Activated effector memory CD4-positive, alpha-beta T cell treated with anti-CD3 and anti-CD28 coated beads, Interleukin-2, amount 50 U/mL, for 16 hours (primary cell): ENCODE measurements around the gene TBX21.

Source experiments
- DNase-seq: peaks from one replicate; pipeline ENCODE4 v3.0.0-alpha.2; 2020

TBX21 gene

GRCh38 chr17:47733047-47733673 is at the start of gene TBX21:
TBX21 (plus strand) TSS chr17:47733236; CDS start chr17:47733455, 219 bp downstream.
- DNase-seq: peak; percentile 96

DNA sequence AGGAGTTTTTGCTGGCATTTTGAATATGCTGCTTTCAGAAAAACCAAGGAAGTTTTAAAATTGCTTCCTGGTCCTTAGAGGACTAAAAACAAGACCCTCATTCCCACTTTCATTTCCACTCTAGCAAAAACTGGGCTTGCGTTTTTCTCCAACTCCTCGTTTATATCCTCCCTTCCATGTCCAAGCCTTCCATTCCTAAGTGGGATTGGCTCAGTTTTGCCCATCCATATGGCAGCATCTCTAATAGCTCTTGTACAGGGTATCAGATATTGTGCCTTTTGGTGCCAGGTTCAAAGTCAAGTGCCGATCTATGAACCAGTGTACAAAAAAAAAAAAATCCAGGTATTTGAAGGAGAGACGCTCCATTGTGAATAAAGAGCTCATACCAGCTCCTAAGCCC is 49.0 kb upstream of the TBX21 start:
- DNase-seq: no peak

GRCh38 chr17:47684535-47685193 is 48.4 kb upstream of the TBX21 start:
- no peak for DNase-seq

DNA sequence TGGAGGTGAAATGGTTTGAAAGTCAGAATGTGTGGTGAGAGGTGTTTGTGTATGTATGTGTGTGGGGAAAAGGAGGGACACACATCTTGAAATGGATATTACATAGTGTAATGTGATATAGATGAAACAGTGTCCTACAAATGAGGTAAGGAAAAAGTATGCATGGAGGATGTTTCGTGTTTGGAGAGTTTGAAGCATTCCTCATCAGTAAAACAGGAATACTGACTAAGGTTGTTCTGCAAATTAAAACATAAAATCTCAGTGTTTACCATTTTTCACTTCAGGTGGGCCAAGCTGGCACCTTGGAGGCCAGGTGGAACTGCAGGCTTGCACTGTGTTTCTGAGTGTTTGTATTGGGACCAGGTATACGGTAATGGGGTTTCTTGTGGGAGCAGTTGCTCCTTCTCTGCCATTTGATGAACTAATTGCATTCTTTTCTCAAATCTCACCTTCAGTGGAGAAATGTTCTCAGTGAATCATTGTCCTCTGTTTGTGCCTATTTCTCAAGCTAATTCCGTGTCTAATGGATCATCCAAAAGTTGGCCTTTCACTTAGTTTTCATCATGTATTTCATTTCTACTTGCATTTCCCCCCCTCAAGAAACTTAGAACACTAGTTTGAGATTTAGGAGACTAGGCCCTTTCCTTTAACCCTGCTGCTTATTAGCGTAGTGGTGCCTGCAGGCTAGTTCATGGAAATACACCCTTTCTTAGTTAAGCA is 47.3 kb upstream of the TBX21 start:
- no peak for DNase-seq

- DNase-seq: no peak
Observed at GRCh38 chr17:47686276-47686635, 46.8 kb upstream of the TBX21 start.

GRCh38 chr17:47686664-47687327 is 46.2 kb upstream of the TBX21 start:
- peak; percentile 10 for DNase-seq

DNA sequence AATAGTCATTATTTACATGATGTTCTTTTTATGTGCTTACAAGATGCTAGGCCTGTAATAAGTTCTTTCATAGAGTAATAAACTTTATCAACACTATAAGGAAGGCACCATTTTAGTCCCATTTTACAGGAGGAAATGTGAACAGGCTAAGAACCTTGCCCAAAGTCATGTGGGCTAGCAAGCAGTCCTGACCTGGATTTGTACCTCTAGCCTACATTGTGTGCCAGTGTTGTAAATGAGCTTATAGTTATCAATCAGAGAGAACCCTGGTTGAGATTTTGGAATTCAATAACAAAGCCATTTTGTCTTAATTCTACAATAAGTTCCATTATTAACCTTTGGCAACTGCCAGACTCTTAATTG is 45.7 kb upstream of the TBX21 start:
- no peak for DNase-seq

DNA sequence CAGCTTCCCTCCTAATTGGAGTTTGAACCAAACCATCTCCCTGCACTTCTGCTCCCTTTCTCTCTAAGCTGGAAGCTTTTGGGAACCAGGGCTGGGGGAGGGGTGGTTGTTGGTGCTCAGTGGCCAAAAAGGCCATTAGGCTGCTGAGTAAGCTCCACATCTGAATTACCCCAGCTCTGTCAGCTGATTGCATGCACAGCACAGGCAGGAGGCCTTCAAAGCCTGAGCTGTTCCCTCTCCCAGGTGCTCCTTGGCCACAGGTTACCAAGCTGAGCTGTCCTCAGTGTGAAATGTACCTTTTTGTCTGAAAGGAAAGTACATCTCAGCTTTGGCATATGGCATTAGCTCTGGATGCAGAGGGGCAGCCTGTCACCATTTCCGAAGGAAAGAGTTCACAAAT is 45.3 kb upstream of the TBX21 start:
- peak; percentile 41 for DNase-seq

DNA sequence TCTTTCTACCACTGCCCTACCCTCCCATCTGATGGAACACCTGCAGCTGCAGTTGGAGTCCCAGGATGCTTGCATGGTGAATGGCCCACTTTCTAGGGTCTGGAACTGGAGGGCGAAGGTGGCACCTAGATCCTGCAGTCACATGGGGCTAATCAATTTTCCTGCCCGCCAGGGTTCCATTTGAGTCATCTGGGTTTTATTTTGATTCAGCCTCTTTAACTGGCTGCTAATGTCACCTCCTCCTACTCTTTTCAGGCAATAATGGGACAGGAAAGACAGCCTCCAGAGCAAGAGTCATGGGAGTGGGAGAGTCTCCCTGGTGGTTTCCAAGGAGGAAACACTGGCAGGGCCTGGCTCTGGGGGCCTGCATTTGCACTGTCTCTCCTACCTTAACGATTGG is 42.9 kb upstream of the TBX21 start:
- peak; percentile 53 for DNase-seq

DNA sequence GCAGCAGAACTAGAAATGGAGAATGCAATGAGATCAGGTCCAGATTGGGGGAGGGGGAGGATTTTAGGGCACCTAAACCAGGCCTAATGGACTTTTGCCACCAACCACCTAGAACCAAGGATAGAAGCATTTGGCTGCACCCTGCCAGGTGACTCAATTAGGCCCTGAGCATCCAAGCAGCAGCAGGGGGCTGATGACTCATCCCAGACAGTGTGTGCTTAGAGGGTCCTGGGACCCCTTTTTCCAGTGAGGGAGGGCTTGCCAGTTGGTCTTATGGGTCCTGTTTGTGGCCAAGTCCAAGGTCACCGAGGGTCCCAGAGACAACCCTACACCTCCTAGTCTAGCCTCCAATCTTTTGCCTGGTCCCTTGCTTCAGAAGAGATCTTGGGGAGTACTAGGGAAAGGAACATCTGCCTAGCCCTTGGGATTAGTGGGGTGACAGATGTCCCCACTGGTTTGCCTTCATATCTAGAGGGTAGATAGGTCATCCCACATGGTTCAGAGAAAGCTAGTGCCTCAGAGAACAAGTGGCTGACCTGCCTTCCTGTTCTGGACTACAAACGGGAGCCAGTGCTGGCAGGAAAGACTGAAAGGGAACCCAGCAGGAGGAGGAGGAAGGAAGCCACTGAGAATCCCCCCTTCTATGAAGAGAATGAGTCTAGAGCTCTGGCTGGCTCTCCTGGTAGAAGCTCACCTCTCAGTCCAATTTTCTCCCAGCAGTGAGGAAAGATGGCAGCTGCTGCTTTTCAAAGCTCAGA is 40.7 kb upstream of the TBX21 start:
- DNase-seq: peak; percentile 55

DNA sequence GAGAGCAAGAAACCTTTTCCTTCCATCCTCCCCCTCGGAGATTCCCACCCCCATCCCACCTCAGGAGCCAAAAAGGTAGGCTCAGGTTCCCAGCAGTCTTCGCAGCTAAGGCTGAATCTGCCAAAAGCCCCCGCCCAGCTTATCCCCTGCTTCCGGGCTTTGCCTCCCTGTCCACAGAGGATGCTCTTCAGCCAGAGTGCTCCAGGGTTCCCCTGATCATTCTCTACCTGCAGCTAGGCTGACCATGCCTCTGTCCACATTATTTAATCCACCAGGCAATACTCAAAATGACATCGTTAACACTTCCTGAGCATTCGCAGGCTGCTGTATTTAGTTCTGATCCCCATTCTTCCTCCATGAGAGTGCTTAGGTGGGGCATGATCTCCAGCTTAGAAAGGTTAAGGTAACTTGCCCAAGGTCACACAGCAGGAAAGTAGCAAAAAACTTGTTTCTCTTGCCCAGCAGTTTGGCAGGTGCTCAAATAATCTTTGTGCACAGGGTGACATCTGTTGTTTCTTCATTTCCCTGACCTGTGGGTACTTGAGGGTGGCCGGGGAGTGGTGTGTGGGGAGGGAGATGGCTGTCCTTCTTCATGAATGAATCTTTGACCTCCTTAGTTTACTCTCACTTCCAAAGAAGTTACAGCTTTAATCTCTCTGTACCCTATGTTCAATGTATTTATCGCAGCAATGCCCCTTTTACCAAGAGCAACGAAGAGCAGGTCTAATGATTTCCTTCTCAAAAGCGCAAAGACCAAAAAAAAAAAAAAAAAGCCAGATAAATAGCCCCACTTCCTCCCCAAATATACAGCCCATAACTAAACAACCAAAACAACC is 39.9 kb upstream of the TBX21 start:
- peak; percentile 61 for DNase-seq

- DNase-seq: peak; percentile 83
Observed at GRCh38 chr17:47693731-47694580, 39.1 kb upstream of the TBX21 start, which contains the start of gene TBKBP1. TBKBP1 (plus strand) TSS chr17:47694161; CDS start chr17:47696113, 1,952 bp downstream.

GRCh38 chr17:47694581-47695428 is 38.2 kb upstream of the TBX21 start:
- peak; percentile 84 for DNase-seq

GRCh38 chr17:47695429-47696376 is 37.3 kb upstream of the TBX21 start:
- DNase-seq: peak; percentile 62

- peak; percentile 62 for DNase-seq
Observed at GRCh38 chr17:47696717-47697642, 36.1 kb upstream of the TBX21 start.

GRCh38 chr17:47697906-47698711 is 34.9 kb upstream of the TBX21 start:
- DNase-seq: peak; percentile 62
